22Rv1 (cell line): ENCODE measurements around the gene ITPR2.

Experiments used
- CTCF ChIP-seq: fragments of 450-650 bp; IDR thresholded peaks from 2 replicates; pipeline ENCODE4 v1.5.1; 2017; ENCODE audit warnings: mild to moderate bottlenecking
- ZFX ChIP-seq: fragments of 450-650 bp; IDR thresholded peaks from 2 replicates; pipeline ENCODE4 v1.6.1; 2017; ENCODE audit warnings: antibody characterized with exemption, borderline replicate concordance

- TF ChIP-seq CTCF (no peak), ZFX (no peak)
Measured at GRCh38 chr12:26372866-26373265, 460.1 kb downstream of the ITPR2 start.
